22Rv1 (cell line): ENCODE results near the gene NIPA2.

Experiments used
- CTCF ChIP-seq: fragments of 450-650 bp; IDR thresholded peaks from 2 replicates; pipeline ENCODE4 v1.5.1; 2017; ENCODE audit warnings: mild to moderate bottlenecking
- ZFX ChIP-seq: fragments of 450-650 bp; IDR thresholded peaks from 2 replicates; pipeline ENCODE4 v1.6.1; 2017; ENCODE audit warnings: antibody characterized with exemption, borderline replicate concordance

GRCh38 chr15:22850055-22850454, 11.6 kb downstream of the NIPA2 start:
- TF ChIP-seq CTCF (no peak), ZFX (no peak)
